ENCODE measurements around the gene WASHC2C.
"Not testable (repeated sequence)": the region's sequence is repeated elsewhere in the genome, so short reads cannot be mapped to it uniquely, and the experiment has no call there.

DNA sequence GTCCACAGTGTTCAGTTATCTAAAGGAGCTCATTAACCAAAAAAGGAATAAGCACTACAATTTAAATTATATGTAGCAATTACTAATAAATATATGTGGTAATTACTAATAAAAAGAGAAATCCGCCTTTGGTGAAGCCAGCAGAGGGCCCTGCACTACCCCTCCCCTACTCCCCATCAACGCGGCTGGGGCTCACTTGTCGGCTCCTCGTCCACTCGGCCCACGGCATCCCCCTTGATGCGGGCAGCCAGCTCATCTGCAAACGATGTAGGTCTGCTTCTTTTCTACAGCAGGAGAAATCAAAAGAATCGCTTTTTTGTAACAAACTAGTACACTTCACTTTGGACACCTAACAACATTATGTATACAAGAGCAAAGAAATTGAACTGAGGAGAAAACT lies 5.6 kb upstream of the WASHC2C start:
- TF ChIP-seq, protein P1, sequence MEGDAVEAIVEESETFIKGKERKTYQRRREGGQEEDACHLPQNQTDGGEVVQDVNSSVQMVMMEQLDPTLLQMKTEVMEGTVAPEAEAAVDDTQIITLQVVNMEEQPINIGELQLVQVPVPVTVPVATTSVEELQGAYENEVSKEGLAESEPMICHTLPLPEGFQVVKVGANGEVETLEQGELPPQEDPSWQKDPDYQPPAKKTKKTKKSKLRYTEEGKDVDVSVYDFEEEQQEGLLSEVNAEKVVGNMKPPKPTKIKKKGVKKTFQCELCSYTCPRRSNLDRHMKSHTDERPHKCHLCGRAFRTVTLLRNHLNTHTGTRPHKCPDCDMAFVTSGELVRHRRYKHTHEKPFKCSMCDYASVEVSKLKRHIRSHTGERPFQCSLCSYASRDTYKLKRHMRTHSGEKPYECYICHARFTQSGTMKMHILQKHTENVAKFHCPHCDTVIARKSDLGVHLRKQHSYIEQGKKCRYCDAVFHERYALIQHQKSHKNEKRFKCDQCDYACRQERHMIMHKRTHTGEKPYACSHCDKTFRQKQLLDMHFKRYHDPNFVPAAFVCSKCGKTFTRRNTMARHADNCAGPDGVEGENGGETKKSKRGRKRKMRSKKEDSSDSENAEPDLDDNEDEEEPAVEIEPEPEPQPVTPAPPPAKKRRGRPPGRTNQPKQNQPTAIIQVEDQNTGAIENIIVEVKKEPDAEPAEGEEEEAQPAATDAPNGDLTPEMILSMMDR (IDR thresholded peaks at IDR 0.05; ENCODE audit: insufficient read depth, low read length, poor library complexity, severe bottlenecking): not testable (repeated sequence)
- TF ChIP-seq EZH2phosphoT487 (conservative IDR thresholded peaks at IDR 0.05; ENCODE audit: low read length): not testable (repeated sequence)
